Small intestine (tissue), 7 donors: ENCODE data around the gene BTBD6. TPM values are rescaled to one million over a fixed set of nuclear protein-coding genes. Genes with fewer than 3 reads are reported as not detected.

ENCODE experiments used
- DNase-seq, 2 donors: peaks; one replicate each; pipeline versions ENCODE4 v3.0.0 to v3.0.0-alpha.2; 2013
- FAIRE-seq: peaks from 2 replicates; lab custom pipeline; 2012; peaks lifted over from hg19 to GRCh38; lab: Jason Lieb, UNC
- H3K27ac ChIP-seq, 3 donors: one replicate each; pipeline ENCODE4 v1.5.1; 2013; ENCODE audit warnings: low read length in 2 of 3, mild to moderate bottlenecking in 2 of 3, control low read depth in 1 of 3, inconsistent platforms in 1 of 3, low read depth in 1 of 3, moderate library complexity in 1 of 3
- H3K27me3 ChIP-seq, 3 donors: one replicate each; pipeline ENCODE4 v1.6.1; 2013; ENCODE audit warnings: low read length in 3 of 3, inconsistent platforms in 1 of 3; ENCODE audit not compliant: control insufficient read depth in 3 of 3, insufficient read depth in 3 of 3
- H3K36me3 ChIP-seq, 3 donors: one replicate each; pipeline ENCODE4 v1.6.1; 2013; ENCODE audit warnings: low read length in 3 of 3, inconsistent platforms in 1 of 3, low read depth in 1 of 3, mild to moderate bottlenecking in 1 of 3, moderate library complexity in 1 of 3; ENCODE audit not compliant: control insufficient read depth in 3 of 3, insufficient read depth in 2 of 3
- H3K4me1 ChIP-seq, 3 donors: one replicate each; pipeline ENCODE4 v1.6.1; 2013; ENCODE audit warnings: low read length in 2 of 3, inconsistent platforms in 1 of 3, low read depth in 1 of 3, mild to moderate bottlenecking in 1 of 3, moderate library complexity in 1 of 3; ENCODE audit not compliant: control insufficient read depth in 3 of 3, insufficient read depth in 2 of 3
- H3K4me3 ChIP-seq, 3 donors: one replicate each; pipeline ENCODE4 v1.5.1; 2013; ENCODE audit warnings: low read length in 3 of 3, control low read depth in 1 of 3, inconsistent platforms in 1 of 3, low read depth in 1 of 3, mild to moderate bottlenecking in 1 of 3, moderate library complexity in 1 of 3
- H3K9me3 ChIP-seq, 2 donors: one replicate each; pipeline ENCODE4 v1.6.1; 2013; ENCODE audit warnings: low read depth in 1 of 2, low read length in 1 of 2; ENCODE audit not compliant: control insufficient read depth in 2 of 2, insufficient read depth in 1 of 2
- WGBS, 3 donors: extraction: QIAGEN DNeasy Blood & Tissue Kit; methylation state at CpG; one replicate each; pipeline ENCODE4 v1.1.7; 2013; 5-methylcytosine and 5-hydroxymethylcytosine counted together
- polyA plus RNA-seq, 4 donors: library from polyadenylated mRNA; stranded (reverse) in 3 of 4; unstranded in 1 of 4; fragments of 200-250 nt in 3 of 4; fragments of 120-200 nt in 1 of 4; gene quantifications; one replicate each; pipeline versions ENCODE4 v1.2.1 to v1.2.3, GENCODE V29; 2013
- donor health status: healthy with polysubstance abuse.
- donor health status: control.
- donor health status: control.
- donor health status: Bipolar disorder and iron deficiency.
- donor health status: healthy.

BTBD6 gene
- polyA plus RNA-seq, 4 donors = 35.4 to 84.1 (median 49.8) TPM

GRCh38 chr14:105212541-105213300 is 35.6 kb upstream of the BTBD6 start:
- WGBS, 3 donors = 86 to 92% (median 89%) methylated on average over 17 to 18 of the region's 18 CpGs
- FAIRE-seq = no peak
- no peaks in the 10 kb centered on the region for H3K27me3 ChIP-seq

GRCh38 chr14:105213361-105213760 is 35.0 kb upstream of the BTBD6 start:
- Histone ChIP-seq H3K4me1 (no peaks in the 10 kb centered on the region), H3K36me3 (peaks cover 10 to 84% (median 15%) of the 10 kb centered on the region in 3 donors), H3K4me3 (no peak overlapping the region), H3K9me3 (no peaks in the 10 kb centered on the region), H3K27ac (no peak overlapping the region), H3K27me3 (no peaks in the 10 kb centered on the region)
- DNase-seq = no peak
- 86 to 97% (median 94%) methylated on average over 8 to 10 of the region's 10 CpGs for WGBS, 3 donors
- no peak for FAIRE-seq

More at GRCh38 chr14:105212541-105213300, 35.6 kb upstream of the BTBD6 start:
- no peaks in the 10 kb centered on the region for H3K9me3 ChIP-seq
- no peak overlapping the region for H3K4me3 ChIP-seq
- no peak overlapping the region for H3K27ac ChIP-seq
- no peaks in the 10 kb centered on the region for H3K4me1 ChIP-seq
- H3K36me3 ChIP-seq = peaks cover 10 to 80% (median 15%) of the 10 kb centered on the region in 3 donors
- no peak for DNase-seq

- 87 to 91% (median 88%) methylated on average over 12 to 14 of the region's 14 CpGs for WGBS, 3 donors
Observed at GRCh38 chr14:105214324-105214915, 33.9 kb upstream of the BTBD6 start.

GRCh38 chr14:105215602-105216001 is 32.7 kb upstream of the BTBD6 start:
- no peak for DNase-seq
- Histone ChIP-seq H3K36me3 (peaks cover 2 to 88% (median 11%) of the 10 kb centered on the region in 3 donors), H3K27ac (no peak overlapping the region), H3K9me3 (no peaks in the 10 kb centered on the region), H3K4me1 (no peaks in the 10 kb centered on the region), H3K4me3 (no peak overlapping the region), H3K27me3 (no peaks in the 10 kb centered on the region)
- 81 to 98% (median 93%) methylated on average over 3 of the region's 3 CpGs for WGBS, 3 donors
- FAIRE-seq = no peak

More at GRCh38 chr14:105214324-105214915, 33.9 kb upstream of the BTBD6 start:
- Histone ChIP-seq H3K4me3 (no peak overlapping the region), H3K4me1 (no peaks in the 10 kb centered on the region), H3K36me3 (peaks cover 10 to 88% (median 15%) of the 10 kb centered on the region in 3 donors), H3K27me3 (no peaks in the 10 kb centered on the region), H3K9me3 (no peaks in the 10 kb centered on the region), H3K27ac (no peak overlapping the region)
- FAIRE-seq (no peak), DNase-seq (no peak)

GRCh38 chr14:105216490-105217247 is 31.7 kb upstream of the BTBD6 start:
- Histone ChIP-seq H3K27ac (no peak overlapping the region), H3K27me3 (no peaks in the 10 kb centered on the region), H3K36me3 (peaks cover 2 to 88% (median 15%) of the 10 kb centered on the region in 3 donors), H3K4me1 (no peaks in the 10 kb centered on the region), H3K9me3 (no peaks in the 10 kb centered on the region), H3K4me3 (no peak overlapping the region)
- DNase-seq = no peak
- FAIRE-seq = no peak
- WGBS, 3 donors = 86 to 94% (median 93%) methylated on average over 30 of the region's 30 CpGs

- DNase-seq (no peak), FAIRE-seq (no peak)
- Histone ChIP-seq H3K4me3 (no peak overlapping the region), H3K27me3 (no peaks in the 10 kb centered on the region), H3K9me3 (no peaks in the 10 kb centered on the region), H3K36me3 (peaks cover 2 to 80% (median 9%) of the 10 kb centered on the region in 3 donors), H3K4me1 (no peaks in the 10 kb centered on the region), H3K27ac (no peak overlapping the region)
- WGBS, 3 donors = 91 to 93% (median 91%) methylated on average over 11 of the region's 11 CpGs
Observed at GRCh38 chr14:105217774-105218173, 30.6 kb upstream of the BTBD6 start.

GRCh38 chr14:105218611-105219010 is 29.7 kb upstream of the BTBD6 start:
- no peaks in the 10 kb centered on the region for H3K27me3 ChIP-seq
- FAIRE-seq (no peak), DNase-seq (no peak)
- no peak overlapping the region for H3K27ac ChIP-seq
- H3K36me3 ChIP-seq = peaks cover 0 to 79% (median 4%) of the 10 kb centered on the region in 3 donors
- H3K4me1 ChIP-seq = no peaks in the 10 kb centered on the region
- H3K9me3 ChIP-seq = no peaks in the 10 kb centered on the region
- no peak overlapping the region for H3K4me3 ChIP-seq
- WGBS, 3 donors = 94 to 96% (median 95%) methylated on average over 19 of the region's 19 CpGs

GRCh38 chr14:105219043-105219612 is 29.2 kb upstream of the BTBD6 start:
- FAIRE-seq (no peak), DNase-seq (no peak)
- no peaks in the 10 kb centered on the region for H3K4me1 ChIP-seq
- WGBS, 3 donors = 93 to 98% (median 97%) methylated on average over 29 of the region's 29 CpGs
- H3K27me3 ChIP-seq = no peaks in the 10 kb centered on the region
- H3K4me3 ChIP-seq = no peak overlapping the region
- no peaks in the 10 kb centered on the region for H3K9me3 ChIP-seq
- H3K27ac ChIP-seq = no peak overlapping the region
- peaks cover 0 to 77% (median 4%) of the 10 kb centered on the region in 3 donors for H3K36me3 ChIP-seq
